GM12874 (cell line): Measurements from ENCODE around the gene LRRC10.
A peak's percentile ranks its signal among the peaks of the same experiment; 100 is the strongest.

Source experiments
- CTCF ChIP-seq: IDR thresholded peaks from 2 replicates; pipeline ENCODE4 v1.5.1; 2011; ENCODE audit warnings: low read depth, mild to moderate bottlenecking, control low read depth, low read length, moderate library complexity; ENCODE audit not compliant: insufficient read depth

The LRRC10 gene

GRCh38 chr12:69601962-69602685 is 8.6 kb downstream of the LRRC10 start:
- TF ChIP-seq CTCF = no peak

- TF ChIP-seq CTCF = no peak
Measured at GRCh38 chr12:69600804-69601203, 9.9 kb downstream of the LRRC10 start.

- no peak for TF ChIP-seq CTCF
Measured at GRCh38 chr12:69598174-69598753, 12.4 kb downstream of the LRRC10 start.

GRCh38 chr12:69595689-69596088 is 15.0 kb downstream of the LRRC10 start:
- TF ChIP-seq CTCF = no peak

- no peak for TF ChIP-seq CTCF
Measured at GRCh38 chr12:69589082-69589481, 21.6 kb downstream of the LRRC10 start.

- no peak for TF ChIP-seq CTCF
Measured at GRCh38 chr12:69588527-69588926, 22.2 kb downstream of the LRRC10 start.

- 0 out of 2 replicates have a peak, but pooled peaks have one; percentile 36 for TF ChIP-seq CTCF
Measured at GRCh38 chr12:69585189-69586062, 25.3 kb downstream of the LRRC10 start, which contains the start of gene CCT2. Gene CCT2 (plus strand): TSS chr12:69585459. CDS start chr12:69585522, 63 bp downstream.
